WI38 (cell line): ENCODE measurements around the gene UBE2K.

ENCODE experiments used
- H3K4me3 ChIP-seq: 2 replicates; pipeline ENCODE4 v1.5.1; 2011; ENCODE audit warnings: low read depth, mild to moderate bottlenecking, control low read depth, low read length
- TF ChIP-seq, protein P1 (sequence below): IDR thresholded peaks from 2 replicates; pipeline ENCODE4 v1.5.1; 2012; ENCODE audit warnings: low read depth, mild to moderate bottlenecking, control low read depth, low read length

The UBE2K gene

DNA sequence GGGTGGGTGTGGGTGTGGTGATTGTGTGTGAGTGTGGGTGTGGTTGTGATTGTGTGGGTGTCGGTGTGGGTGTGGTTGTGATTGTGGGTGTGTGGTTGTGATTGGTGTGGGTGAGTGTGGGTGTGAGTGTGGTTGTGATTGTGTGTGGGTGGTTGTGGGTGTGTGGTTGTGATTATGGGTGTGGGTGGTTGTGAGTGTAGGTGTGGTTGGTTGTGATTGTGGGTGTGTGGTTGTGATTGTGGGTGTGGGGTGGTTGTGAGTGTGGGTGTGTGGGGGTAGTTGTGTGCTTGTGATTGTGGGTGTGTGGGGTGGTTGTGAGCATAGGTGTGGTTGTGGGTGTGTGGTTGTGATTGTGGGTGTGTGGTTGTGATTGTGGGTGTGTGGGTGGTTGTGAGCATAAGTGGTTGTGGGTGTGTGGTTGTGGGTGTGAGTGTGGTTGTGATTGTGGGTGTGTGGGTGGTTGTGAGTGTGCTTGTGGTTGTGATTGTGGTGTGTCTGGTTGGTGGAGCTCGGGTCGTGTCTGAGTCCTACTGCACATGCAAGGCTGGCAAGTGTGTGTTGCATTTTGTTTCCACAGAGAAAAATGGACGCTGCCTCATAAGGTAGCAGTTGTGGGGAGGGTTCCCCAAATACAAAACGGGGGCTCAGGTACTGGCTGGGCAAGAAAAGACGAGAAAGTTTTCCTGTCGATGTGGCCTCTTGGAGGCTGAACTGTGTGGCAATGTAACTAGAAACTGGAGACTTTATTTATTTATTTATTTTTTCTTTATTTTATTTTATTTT is 116.7 kb downstream of the UBE2K start:
- TF ChIP-seq, protein P1, sequence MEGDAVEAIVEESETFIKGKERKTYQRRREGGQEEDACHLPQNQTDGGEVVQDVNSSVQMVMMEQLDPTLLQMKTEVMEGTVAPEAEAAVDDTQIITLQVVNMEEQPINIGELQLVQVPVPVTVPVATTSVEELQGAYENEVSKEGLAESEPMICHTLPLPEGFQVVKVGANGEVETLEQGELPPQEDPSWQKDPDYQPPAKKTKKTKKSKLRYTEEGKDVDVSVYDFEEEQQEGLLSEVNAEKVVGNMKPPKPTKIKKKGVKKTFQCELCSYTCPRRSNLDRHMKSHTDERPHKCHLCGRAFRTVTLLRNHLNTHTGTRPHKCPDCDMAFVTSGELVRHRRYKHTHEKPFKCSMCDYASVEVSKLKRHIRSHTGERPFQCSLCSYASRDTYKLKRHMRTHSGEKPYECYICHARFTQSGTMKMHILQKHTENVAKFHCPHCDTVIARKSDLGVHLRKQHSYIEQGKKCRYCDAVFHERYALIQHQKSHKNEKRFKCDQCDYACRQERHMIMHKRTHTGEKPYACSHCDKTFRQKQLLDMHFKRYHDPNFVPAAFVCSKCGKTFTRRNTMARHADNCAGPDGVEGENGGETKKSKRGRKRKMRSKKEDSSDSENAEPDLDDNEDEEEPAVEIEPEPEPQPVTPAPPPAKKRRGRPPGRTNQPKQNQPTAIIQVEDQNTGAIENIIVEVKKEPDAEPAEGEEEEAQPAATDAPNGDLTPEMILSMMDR: no peak
- H3K4me3 ChIP-seq: no peak overlapping the region

DNA sequence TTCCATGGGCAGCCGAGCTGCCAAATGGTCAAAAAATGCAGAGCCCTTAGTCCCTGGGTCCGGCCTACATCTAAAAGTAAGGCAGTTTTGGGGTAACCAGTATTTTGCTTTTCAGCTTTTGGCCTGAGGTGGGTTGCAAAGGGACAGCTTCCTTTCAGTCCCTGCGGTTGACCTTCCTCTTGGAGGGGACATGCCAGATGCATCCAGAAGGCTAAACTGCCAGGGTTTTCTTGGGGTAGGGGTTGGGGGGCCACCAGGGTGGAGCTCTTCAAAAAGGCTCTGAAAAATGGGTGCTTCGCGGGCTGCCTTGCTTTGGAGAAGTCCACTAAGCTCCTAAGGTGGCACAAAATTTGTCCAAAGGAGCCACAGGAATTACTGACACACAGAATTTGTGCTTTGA is 120.7 kb downstream of the UBE2K start:
- H3K4me3 ChIP-seq: no peak overlapping the region
- TF ChIP-seq, protein P1: no peak

DNA sequence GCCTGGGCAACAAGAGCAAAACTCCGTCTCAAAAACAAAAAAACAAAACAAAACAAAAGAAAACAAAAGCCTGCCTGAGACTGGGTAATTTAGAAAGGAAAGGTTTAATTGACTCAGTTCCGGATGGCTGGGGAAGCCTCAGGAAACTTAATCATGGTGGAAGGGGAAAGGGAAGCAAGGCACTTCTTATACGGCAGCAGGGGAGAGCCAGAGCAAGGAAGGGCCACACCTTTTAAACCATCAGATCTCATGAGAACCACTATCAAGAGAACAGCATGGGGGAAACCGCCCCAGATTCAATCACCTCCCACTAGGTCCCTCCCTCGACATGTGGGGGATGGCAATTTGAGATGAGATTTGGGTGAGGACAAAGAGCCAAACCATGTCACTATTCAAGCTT is 122.2 kb downstream of the UBE2K start:
- no peak overlapping the region for H3K4me3 ChIP-seq
- TF ChIP-seq, protein P1: no peak

DNA sequence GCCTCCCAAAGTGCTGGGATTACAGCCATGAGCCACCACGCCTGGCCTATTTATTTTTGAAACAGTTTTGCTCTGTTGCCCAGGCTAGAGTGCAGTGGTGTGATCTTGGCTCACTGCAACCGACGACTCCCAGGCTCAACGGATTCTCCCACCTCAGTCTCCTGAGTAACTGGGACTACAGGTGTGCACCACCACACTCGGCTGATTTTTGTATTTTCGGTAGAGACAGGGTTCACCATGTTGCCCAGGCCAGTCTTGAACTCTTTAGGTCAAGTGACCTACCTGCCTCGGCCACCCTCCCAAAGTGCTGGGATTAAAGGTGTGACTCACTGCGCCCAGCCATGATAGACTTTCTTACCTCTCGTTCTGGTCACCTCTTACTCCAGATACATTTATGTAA is 124.0 kb downstream of the UBE2K start:
- TF ChIP-seq, protein P1: no peak
- no peak overlapping the region for H3K4me3 ChIP-seq

DNA sequence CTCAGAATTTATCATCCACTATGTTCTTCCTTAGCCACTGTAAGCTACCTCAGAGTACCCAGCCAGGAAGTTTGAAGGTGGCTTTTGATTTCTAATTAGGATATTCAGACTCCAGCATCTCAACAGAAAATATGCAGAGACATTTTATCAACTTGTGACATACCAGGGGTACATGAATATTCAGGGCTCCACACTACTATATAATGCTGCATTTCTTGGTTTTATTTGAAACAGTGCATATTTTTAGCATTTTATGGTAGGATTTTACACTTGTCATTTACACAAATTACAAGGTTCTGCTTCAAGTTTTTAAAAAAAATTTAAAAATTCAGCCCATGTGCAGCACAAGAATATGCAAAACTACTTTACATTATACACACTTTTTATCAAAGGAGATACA is 124.7 kb downstream of the UBE2K start:
- no peak overlapping the region for H3K4me3 ChIP-seq
- TF ChIP-seq, protein P1: no peak

DNA sequence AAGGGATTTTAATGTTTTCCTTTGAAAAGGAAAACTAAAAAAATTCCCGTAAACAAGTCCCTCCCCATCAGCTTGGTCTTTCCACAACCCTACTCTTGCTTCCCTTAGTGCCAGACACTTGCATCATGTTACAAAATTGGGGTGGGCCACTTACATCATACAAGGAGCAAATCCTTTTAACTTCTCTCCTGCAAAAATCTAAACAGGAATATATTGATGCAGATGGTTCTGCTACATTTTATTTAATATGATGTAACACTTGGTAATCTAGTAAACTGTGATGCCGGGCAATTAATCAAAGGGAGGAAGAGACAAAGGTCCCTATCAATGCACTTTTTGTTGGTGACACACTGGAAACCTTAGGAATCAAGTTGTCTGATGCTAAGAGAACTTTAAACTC is 125.3 kb downstream of the UBE2K start:
- no peak overlapping the region for H3K4me3 ChIP-seq
- TF ChIP-seq, protein P1: no peak

DNA sequence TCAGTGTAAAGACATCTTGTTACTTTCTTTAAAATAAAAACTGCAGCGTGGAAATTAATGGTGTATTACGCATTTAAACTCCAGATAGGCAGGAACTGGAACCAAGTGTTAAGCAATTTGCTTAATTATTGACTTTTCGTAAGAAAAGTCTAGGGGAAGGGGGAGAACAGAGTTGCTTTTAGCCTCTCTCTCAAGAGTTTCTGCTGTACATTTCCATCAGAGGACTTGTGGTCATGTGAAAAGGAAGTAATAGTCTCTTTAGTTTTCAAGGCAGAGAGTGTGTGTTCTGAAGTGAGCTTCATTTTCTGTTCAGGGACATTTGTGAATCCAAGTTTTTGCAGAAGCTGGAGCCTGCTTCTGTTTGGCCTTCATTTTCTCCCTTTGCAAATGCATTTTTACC is 127.2 kb downstream of the UBE2K start:
- no peak overlapping the region for H3K4me3 ChIP-seq
- TF ChIP-seq, protein P1: no peak
